GM12878 (cell line): ENCODE measurements around the gene GSG1. TPM values are rescaled to one million over a fixed set of nuclear protein-coding genes. Genes with fewer than 3 reads are reported as not detected.

Source experiments
- BACH1 ChIP-seq: fragments of 450-650 bp; IDR thresholded peaks from 2 replicates; pipeline ENCODE4 v1.6.1; 2017; ENCODE audit warnings: mild to moderate bottlenecking, borderline replicate concordance
- EP300 ChIP-seq, 2 experiments: fragments of 150-350 bp in 1 of 2; IDR thresholded peaks; 2 replicates each; pipeline ENCODE4 v1.6.1; 2011 to 2012; ENCODE audit warnings: low read depth in 2 of 2, low read length in 2 of 2, borderline replicate concordance in 1 of 2, improper control_type of control experiment in 1 of 2, inconsistent platforms in 1 of 2; ENCODE audit not compliant: control insufficient read depth in 1 of 2
- ESRRA ChIP-seq: IDR thresholded peaks from 2 replicates; pipeline ENCODE4 v1.6.1; 2012; ENCODE audit warnings: mild to moderate bottlenecking, low read length, improper control_type of control experiment
- FOXM1 ChIP-seq: IDR thresholded peaks from 2 replicates; pipeline ENCODE4 v1.6.1; 2012; ENCODE audit warnings: low read depth, mild to moderate bottlenecking, inconsistent platforms, low read length, moderate library complexity
- GATAD2B ChIP-seq: fragments of 450-650 bp; conservative IDR thresholded peaks from 2 replicates; pipeline ENCODE4 v1.6.1; 2017; ENCODE audit warnings: low read depth, mild to moderate bottlenecking, moderate library complexity
- KLF5 ChIP-seq: fragments of 450-650 bp; IDR thresholded peaks from 2 replicates; pipeline ENCODE4 v1.6.1; 2014; ENCODE audit warnings: mild to moderate bottlenecking; ENCODE audit not compliant: partially characterized antibody
- NFIC ChIP-seq: IDR thresholded peaks from 2 replicates; pipeline ENCODE4 v1.6.1; 2012; ENCODE audit warnings: low read depth, mild to moderate bottlenecking, inconsistent platforms, low read length, moderate library complexity
- NFYB ChIP-seq: IDR thresholded peaks from 2 replicates; pipeline ENCODE4 v1.6.1; 2011; ENCODE audit warnings: low read depth, mild to moderate bottlenecking, low read length, improper control_type of control experiment, moderate library complexity; ENCODE audit not compliant: insufficient read depth
- RAD21 ChIP-seq: IDR thresholded peaks from 2 replicates; pipeline ENCODE4 v1.6.1; 2011; ENCODE audit warnings: mild to moderate bottlenecking, low read depth, low read length, moderate library complexity; ENCODE audit not compliant: insufficient read depth
- RBBP5 ChIP-seq: fragments of 200-600 bp; sonication (generic); conservative IDR thresholded peaks from 2 replicates; pipeline ENCODE4 v1.6.1; 2016
- RUNX3 ChIP-seq: IDR thresholded peaks from 2 replicates; pipeline ENCODE4 v1.6.1; 2012; ENCODE audit warnings: low read length, inconsistent platforms
- SRF ChIP-seq, 2 experiments: IDR thresholded peaks; 2 replicates each; pipeline ENCODE4 v1.6.1; 2011; ENCODE audit warnings: low read depth in 2 of 2, low read length in 2 of 2, mild to moderate bottlenecking in 1 of 2, moderate library complexity in 1 of 2
- TARDBP ChIP-seq: IDR thresholded peaks from 2 replicates; pipeline ENCODE4 v1.6.1; 2016; ENCODE audit warnings: borderline replicate concordance
- polyA plus RNA-seq, 11 experiments: library from polyadenylated mRNA; depleted of rRNA in 4 of 11; unstranded in 6 of 11; stranded (reverse) in 5 of 11; fragments of >200 nt; fragmentation: Nextera tagmentation in 4 of 11; fragmentation: Illumina TruSeq in 1 of 11; extraction: Ambion mirVana in 4 of 11; extraction: Trizol in 1 of 11; gene quantifications; 1 replicate in 1 of 11; 2 replicates in 10 of 11; pipeline versions ENCODE4 v1.2.1 to v1.2.3, GENCODE V29; 2011 to 2016; ENCODE audit warnings: inconsistent platforms in 2 of 11, missing spikeins in 2 of 11, low read depth in 1 of 11
- total RNA-seq, 4 experiments: library from RNA; depleted of rRNA in 3 of 4; stranded (reverse); fragments of >200 nt in 3 of 4; fragmentation: Illumina TruSeq in 1 of 4; extraction: Trizol in 1 of 4; gene quantifications; 2 replicates each; pipeline versions ENCODE4 v1.2.1 to v1.2.3, GENCODE V29; 2013 to 2021
- TF ChIP-seq, protein P1 (sequence below): IDR thresholded peaks from 2 replicates; pipeline ENCODE4 v1.6.1; 2012; ENCODE audit warnings: low read depth, low read length, improper control_type of control experiment
- TF ChIP-seq, protein P2 (sequence below): fragments of 450-650 bp; formaldehyde crosslinking; IDR thresholded peaks from 2 replicates; pipeline ENCODE4 v1.5.0; 2022; ENCODE audit warnings: mild to moderate bottlenecking, missing genetic modification characterization
- TF ChIP-seq, protein P3 (sequence below): fragments of 450-650 bp; IDR thresholded peaks from 2 replicates; pipeline ENCODE4 v1.6.1; 2017; ENCODE audit warnings: mild to moderate bottlenecking, low read depth, inconsistent platforms; ENCODE audit not compliant: poor library complexity, severe bottlenecking
- TF ChIP-seq, protein P4 (sequence below): IDR thresholded peaks from 2 replicates; pipeline ENCODE4 v1.6.1; 2012; ENCODE audit warnings: low read length, inconsistent platforms
- TF ChIP-seq, protein P5 (sequence below): fragments of 450-650 bp; IDR thresholded peaks from 2 replicates; pipeline ENCODE4 v1.6.1; 2017; ENCODE audit warnings: mild to moderate bottlenecking, moderate library complexity

Gene GSG1
- total and polyA plus RNA-seq, 10 of the 15 experiments (the other 5 are each of a cell fraction or from before 2014, with no cell fraction given) = not detected

DNA sequence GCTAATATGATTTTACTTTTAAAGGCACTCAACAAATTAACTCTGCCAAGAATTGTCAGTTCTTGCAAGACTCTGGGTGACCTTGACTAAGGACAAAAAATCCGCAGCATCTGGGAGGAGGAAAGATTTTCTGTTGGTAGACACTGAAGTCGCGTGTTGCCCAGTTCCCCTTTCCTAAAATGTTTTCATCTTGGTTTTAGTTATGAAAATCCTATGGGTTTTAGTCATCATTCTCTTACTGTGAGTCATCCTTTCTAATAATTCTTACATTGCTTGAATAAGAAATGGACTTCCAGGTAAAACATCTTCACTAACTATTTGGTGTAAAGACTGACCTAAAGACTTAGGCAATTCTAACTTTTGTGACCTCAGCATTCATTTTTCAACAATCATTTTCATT lies 9.1 kb downstream of the GSG1 start (continued):
- no peak for TF ChIP-seq TARDBP
- TF ChIP-seq RAD21 = no peak
- TF ChIP-seq RBBP5 = no peak
- TF ChIP-seq, protein P1, sequence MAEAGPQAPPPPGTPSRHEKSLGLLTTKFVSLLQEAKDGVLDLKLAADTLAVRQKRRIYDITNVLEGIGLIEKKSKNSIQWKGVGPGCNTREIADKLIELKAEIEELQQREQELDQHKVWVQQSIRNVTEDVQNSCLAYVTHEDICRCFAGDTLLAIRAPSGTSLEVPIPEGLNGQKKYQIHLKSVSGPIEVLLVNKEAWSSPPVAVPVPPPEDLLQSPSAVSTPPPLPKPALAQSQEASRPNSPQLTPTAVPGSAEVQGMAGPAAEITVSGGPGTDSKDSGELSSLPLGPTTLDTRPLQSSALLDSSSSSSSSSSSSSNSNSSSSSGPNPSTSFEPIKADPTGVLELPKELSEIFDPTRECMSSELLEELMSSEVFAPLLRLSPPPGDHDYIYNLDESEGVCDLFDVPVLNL = no peak
- TF ChIP-seq FOXM1 = peak; percentile 63
- TF ChIP-seq, protein P2, sequence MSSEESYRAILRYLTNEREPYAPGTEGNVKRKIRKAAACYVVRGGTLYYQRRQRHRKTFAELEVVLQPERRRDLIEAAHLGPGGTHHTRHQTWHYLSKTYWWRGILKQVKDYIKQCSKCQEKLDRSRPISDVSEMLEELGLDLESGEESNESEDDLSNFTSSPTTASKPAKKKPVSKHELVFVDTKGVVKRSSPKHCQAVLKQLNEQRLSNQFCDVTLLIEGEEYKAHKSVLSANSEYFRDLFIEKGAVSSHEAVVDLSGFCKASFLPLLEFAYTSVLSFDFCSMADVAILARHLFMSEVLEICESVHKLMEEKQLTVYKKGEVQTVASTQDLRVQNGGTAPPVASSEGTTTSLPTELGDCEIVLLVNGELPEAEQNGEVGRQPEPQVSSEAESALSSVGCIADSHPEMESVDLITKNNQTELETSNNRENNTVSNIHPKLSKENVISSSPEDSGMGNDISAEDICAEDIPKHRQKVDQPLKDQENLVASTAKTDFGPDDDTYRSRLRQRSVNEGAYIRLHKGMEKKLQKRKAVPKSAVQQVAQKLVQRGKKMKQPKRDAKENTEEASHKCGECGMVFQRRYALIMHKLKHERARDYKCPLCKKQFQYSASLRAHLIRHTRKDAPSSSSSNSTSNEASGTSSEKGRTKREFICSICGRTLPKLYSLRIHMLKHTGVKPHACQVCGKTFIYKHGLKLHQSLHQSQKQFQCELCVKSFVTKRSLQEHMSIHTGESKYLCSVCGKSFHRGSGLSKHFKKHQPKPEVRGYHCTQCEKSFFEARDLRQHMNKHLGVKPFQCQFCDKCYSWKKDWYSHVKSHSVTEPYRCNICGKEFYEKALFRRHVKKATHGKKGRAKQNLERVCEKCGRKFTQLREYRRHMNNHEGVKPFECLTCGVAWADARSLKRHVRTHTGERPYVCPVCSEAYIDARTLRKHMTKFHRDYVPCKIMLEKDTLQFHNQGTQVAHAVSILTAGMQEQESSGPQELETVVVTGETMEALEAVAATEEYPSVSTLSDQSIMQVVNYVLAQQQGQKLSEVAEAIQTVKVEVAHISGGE (CRISPR knock-in tag) = no peak
- TF ChIP-seq GATAD2B = no peak
- no peak for TF ChIP-seq NFYB
- TF ChIP-seq NFIC = peak; percentile 82
- TF ChIP-seq, protein P3, sequence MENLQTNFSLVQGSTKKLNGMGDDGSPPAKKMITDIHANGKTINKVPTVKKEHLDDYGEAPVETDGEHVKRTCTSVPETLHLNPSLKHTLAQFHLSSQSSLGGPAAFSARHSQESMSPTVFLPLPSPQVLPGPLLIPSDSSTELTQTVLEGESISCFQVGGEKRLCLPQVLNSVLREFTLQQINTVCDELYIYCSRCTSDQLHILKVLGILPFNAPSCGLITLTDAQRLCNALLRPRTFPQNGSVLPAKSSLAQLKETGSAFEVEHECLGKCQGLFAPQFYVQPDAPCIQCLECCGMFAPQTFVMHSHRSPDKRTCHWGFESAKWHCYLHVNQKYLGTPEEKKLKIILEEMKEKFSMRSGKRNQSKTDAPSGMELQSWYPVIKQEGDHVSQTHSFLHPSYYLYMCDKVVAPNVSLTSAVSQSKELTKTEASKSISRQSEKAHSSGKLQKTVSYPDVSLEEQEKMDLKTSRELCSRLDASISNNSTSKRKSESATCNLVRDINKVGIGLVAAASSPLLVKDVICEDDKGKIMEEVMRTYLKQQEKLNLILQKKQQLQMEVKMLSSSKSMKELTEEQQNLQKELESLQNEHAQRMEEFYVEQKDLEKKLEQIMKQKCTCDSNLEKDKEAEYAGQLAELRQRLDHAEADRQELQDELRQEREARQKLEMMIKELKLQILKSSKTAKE = no peak
- 0 out of 2 replicates have a peak, but pooled peaks have one; percentile 57 for TF ChIP-seq ESRRA
- TF ChIP-seq EP300 (IDR thresholded peaks at IDR 0.05; ENCODE audit: borderline replicate concordance in 1 of 2, control insufficient read depth in 1 of 2, low read depth in 2 of 2, low read length in 2 of 2) = peak in 1 of 2 experiments; percentile 54; a peak in 1 of 4 replicates
- no peak for TF ChIP-seq SRF (IDR thresholded peaks at IDR 0.05; ENCODE audit: low read depth in 2 of 2, low read length in 2 of 2)
- no peak for TF ChIP-seq BACH1
- TF ChIP-seq, protein P4, sequence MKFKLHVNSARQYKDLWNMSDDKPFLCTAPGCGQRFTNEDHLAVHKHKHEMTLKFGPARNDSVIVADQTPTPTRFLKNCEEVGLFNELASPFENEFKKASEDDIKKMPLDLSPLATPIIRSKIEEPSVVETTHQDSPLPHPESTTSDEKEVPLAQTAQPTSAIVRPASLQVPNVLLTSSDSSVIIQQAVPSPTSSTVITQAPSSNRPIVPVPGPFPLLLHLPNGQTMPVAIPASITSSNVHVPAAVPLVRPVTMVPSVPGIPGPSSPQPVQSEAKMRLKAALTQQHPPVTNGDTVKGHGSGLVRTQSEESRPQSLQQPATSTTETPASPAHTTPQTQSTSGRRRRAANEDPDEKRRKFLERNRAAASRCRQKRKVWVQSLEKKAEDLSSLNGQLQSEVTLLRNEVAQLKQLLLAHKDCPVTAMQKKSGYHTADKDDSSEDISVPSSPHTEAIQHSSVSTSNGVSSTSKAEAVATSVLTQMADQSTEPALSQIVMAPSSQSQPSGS = peak; percentile 80
- TF ChIP-seq, protein P5, sequence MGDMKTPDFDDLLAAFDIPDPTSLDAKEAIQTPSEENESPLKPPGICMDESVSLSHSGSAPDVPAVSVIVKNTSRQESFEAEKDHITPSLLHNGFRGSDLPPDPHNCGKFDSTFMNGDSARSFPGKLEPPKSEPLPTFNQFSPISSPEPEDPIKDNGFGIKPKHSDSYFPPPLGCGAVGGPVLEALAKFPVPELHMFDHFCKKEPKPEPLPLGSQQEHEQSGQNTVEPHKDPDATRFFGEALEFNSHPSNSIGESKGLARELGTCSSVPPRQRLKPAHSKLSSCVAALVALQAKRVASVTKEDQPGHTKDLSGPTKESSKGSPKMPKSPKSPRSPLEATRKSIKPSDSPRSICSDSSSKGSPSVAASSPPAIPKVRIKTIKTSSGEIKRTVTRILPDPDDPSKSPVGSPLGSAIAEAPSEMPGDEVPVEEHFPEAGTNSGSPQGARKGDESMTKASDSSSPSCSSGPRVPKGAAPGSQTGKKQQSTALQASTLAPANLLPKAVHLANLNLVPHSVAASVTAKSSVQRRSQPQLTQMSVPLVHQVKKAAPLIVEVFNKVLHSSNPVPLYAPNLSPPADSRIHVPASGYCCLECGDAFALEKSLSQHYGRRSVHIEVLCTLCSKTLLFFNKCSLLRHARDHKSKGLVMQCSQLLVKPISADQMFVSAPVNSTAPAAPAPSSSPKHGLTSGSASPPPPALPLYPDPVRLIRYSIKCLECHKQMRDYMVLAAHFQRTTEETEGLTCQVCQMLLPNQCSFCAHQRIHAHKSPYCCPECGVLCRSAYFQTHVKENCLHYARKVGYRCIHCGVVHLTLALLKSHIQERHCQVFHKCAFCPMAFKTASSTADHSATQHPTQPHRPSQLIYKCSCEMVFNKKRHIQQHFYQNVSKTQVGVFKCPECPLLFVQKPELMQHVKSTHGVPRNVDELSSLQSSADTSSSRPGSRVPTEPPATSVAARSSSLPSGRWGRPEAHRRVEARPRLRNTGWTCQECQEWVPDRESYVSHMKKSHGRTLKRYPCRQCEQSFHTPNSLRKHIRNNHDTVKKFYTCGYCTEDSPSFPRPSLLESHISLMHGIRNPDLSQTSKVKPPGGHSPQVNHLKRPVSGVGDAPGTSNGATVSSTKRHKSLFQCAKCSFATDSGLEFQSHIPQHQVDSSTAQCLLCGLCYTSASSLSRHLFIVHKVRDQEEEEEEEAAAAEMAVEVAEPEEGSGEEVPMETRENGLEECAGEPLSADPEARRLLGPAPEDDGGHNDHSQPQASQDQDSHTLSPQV = no peak
- TF ChIP-seq KLF5 = no peak
- TF ChIP-seq RUNX3 = peak; percentile 68
